K562 (cell line): ENCODE measurements around the gene MMRN2. TPM values are rescaled to one million over a fixed set of nuclear protein-coding genes. Genes with fewer than 3 reads are reported as not detected.

Experiments
- ATAC-seq: fragments of 200-7000 bp; cut with Tn5 transposase; 3 replicates; pipeline ENCODE4 v1.9.1; 2020; ENCODE audit warnings: moderate library complexity
- BruUV-seq: library from RNA; stranded (reverse); fragments of 400-500 nt; replicated peaks from 2 replicates; lab custom pipeline; 2021; lab: Mats Ljungman, UMichigan
- CTCF ChIA-PET: fragments of 300-600 bp; formaldehyde crosslinking; extraction: SDS; loops from one replicate; lab custom pipeline; 2021; ENCODE audit warnings: low intra/inter-chr PET ratio; lab: Yijun Ruan, JAX
- POLR2A ChIA-PET: fragments of 300-600, 350-650 bp; sonication (Branson Sonifier 250); formaldehyde crosslinking; extraction: SDS; loops from one replicate; lab custom pipeline; 2021; ENCODE audit warnings: antibody characterized with exemption, inconsistent platforms; lab: Yijun Ruan, JAX
- DNase-seq, 4 experiments: peaks; one replicate each; pipeline versions ENCODE4 v3.0.0 to v3.0.0-alpha.2; 2011 to 2018; ENCODE audit warnings: low spot score in 3 of 4, mixed read lengths in 3 of 4; ENCODE audit errors: extremely low read depth in 1 of 4
- FAIRE-seq: peaks from 2 replicates; lab custom pipeline; 2011; peaks lifted over from hg19 to GRCh38; lab: Jason Lieb, UNC
- H2AFZ ChIP-seq: 2 replicates; pipeline ENCODE4 v1.6.0; 2011; ENCODE audit warnings: low read depth, low read length, control low read depth, inconsistent platforms
- H3K27ac ChIP-seq: fragments of 200-600 bp; 3 replicates; pipeline ENCODE4 v1.8.0; 2011; ENCODE audit warnings: low read depth, mild to moderate bottlenecking, control low read depth, inconsistent platforms, low read length, moderate library complexity, mixed read lengths; ENCODE audit errors: extremely low read depth
- H3K27me3 ChIP-seq, 2 experiments: fragments of 300-600 bp in 1 of 2; 2 replicates in 1 of 2; 3 replicates in 1 of 2; pipeline versions ENCODE4 v1.6.0 to v1.8.0; 2011; ENCODE audit warnings: inconsistent platforms in 2 of 2, low read length in 2 of 2, mild to moderate bottlenecking in 1 of 2, mixed read lengths in 1 of 2, moderate library complexity in 1 of 2; ENCODE audit not compliant: control insufficient read depth in 2 of 2, insufficient read depth in 2 of 2
- H3K36me3 ChIP-seq: fragments of 300-600 bp; 3 replicates; pipeline ENCODE4 v1.8.0; 2011; ENCODE audit warnings: mild to moderate bottlenecking, low read length, inconsistent platforms; ENCODE audit not compliant: control insufficient read depth, insufficient read depth
- H3K4me1 ChIP-seq, 2 experiments: fragments of 200-600 bp in 1 of 2; replicated peaks in 1 of 2; 2 replicates in 1 of 2; 3 replicates in 1 of 2; pipeline versions ENCODE4 v1.5.1 to v1.8.0; 2011; ENCODE audit warnings: inconsistent platforms in 2 of 2, low read length in 2 of 2, mild to moderate bottlenecking in 1 of 2, mixed read lengths in 1 of 2, moderate library complexity in 1 of 2; ENCODE audit not compliant: control insufficient read depth in 2 of 2, insufficient read depth in 2 of 2
- H3K4me2 ChIP-seq: 2 replicates; pipeline ENCODE4 v1.6.1; 2011; ENCODE audit warnings: low read length, control low read depth, inconsistent platforms, mixed read lengths; ENCODE audit not compliant: insufficient read depth
- H3K4me3 ChIP-seq: fragments of 200-600 bp; sonication (generic), shearing (Covaris generic); 2 replicates; pipeline ENCODE4 v1.5.1; 2016; ENCODE audit warnings: control low read depth, inconsistent platforms
- H3K79me2 ChIP-seq: fragments of 200-600 bp; 3 replicates; pipeline ENCODE4 v1.8.0; 2011; ENCODE audit warnings: low read length, inconsistent platforms; ENCODE audit not compliant: control insufficient read depth, insufficient read depth
- H3K9ac ChIP-seq, 2 experiments: 2 replicates each; pipeline versions ENCODE4 v1.6.0 to v1.6.1; 2011; ENCODE audit warnings: low read depth in 2 of 2, low read length in 2 of 2, control low read depth in 1 of 2, inconsistent platforms in 1 of 2, mild to moderate bottlenecking in 1 of 2, mixed read lengths in 1 of 2; ENCODE audit not compliant: insufficient read depth in 1 of 2
- H3K9me1 ChIP-seq: one replicate; pipeline ENCODE4 v1.6.0; 2011; ENCODE audit warnings: inconsistent platforms, mild to moderate bottlenecking, low read length, moderate library complexity; ENCODE audit not compliant: control insufficient read depth, insufficient read depth
- H3K9me3 ChIP-seq: replicated peaks from 2 replicates; pipeline ENCODE4 v1.5.1; 2011; ENCODE audit warnings: low read depth, low read length, inconsistent platforms; ENCODE audit not compliant: control insufficient read depth, insufficient read depth
- H4K20me1 ChIP-seq: replicated peaks from 2 replicates; pipeline ENCODE4 v1.6.1; 2011; ENCODE audit warnings: low read length, inconsistent platforms, mixed read lengths; ENCODE audit not compliant: control insufficient read depth, insufficient read depth
- ARID1B ChIP-seq: fragments of 450-650 bp; IDR thresholded peaks from 2 replicates; pipeline ENCODE4 v1.6.1; 2016; ENCODE audit warnings: antibody characterized with exemption, mild to moderate bottlenecking, inconsistent platforms
- CAMTA2 ChIP-seq: fragments of 250-450 bp; sonication (Bioruptor Pico); conservative IDR thresholded peaks from 2 replicates; pipeline ENCODE4 v1.5.1; 2022
- CBFA2T3 ChIP-seq: fragments of 450-650 bp; IDR thresholded peaks from 2 replicates; pipeline ENCODE4 v1.6.1; 2017
- EP400 ChIP-seq: fragments of 450-650 bp; IDR thresholded peaks from 2 replicates; pipeline ENCODE4 v1.6.1; 2017; ENCODE audit warnings: antibody characterized with exemption, mild to moderate bottlenecking, moderate library complexity
- GTF2E2 ChIP-seq: fragments of 200-800 bp; sonication (Bioruptor generic); IDR thresholded peaks from 2 replicates; pipeline ENCODE4 v1.6.1; 2016; ENCODE audit warnings: missing genetic modification characterization, missing compliant biosample characterization
- HNRNPH1 ChIP-seq: fragments of 200-400 bp; formaldehyde crosslinking; optimal IDR thresholded peaks from 2 replicates; pipeline ENCODE3; 2017; ENCODE audit warnings: low read depth, mild to moderate bottlenecking, low read length, moderate library complexity
- MCM7 ChIP-seq, 2 experiments: fragments of 450-650 bp; IDR thresholded peaks; 2 replicates each; pipeline ENCODE4 v1.6.1; 2016 to 2018
- NFRKB ChIP-seq: fragments of 450-650 bp; IDR thresholded peaks from 2 replicates; pipeline ENCODE4 v1.6.1; 2016; ENCODE audit warnings: low read depth
- PHF20 ChIP-seq: fragments of 450-650 bp; IDR thresholded peaks from 2 replicates; pipeline ENCODE4 v1.6.1; 2018; ENCODE audit not compliant: partially characterized antibody
- PTBP1 ChIP-seq: fragments of 200-400 bp; formaldehyde crosslinking; IDR thresholded peaks from 2 replicates; pipeline ENCODE4 v1.6.1; 2017; ENCODE audit warnings: low read depth, low read length
- RBM17 ChIP-seq: fragments of 200-400 bp; formaldehyde crosslinking; IDR thresholded peaks from 2 replicates; pipeline ENCODE4 v1.6.1; 2017; ENCODE audit warnings: low read depth, mild to moderate bottlenecking, low read length, borderline replicate concordance
- SPI1 ChIP-seq: IDR thresholded peaks from 2 replicates; pipeline ENCODE4 v1.6.1; 2011; ENCODE audit warnings: low read depth, low read length, control low read depth, borderline replicate concordance
- XRCC3 ChIP-seq: fragments of 450-650 bp; IDR thresholded peaks from 2 replicates; pipeline ENCODE4 v1.6.1; 2017; ENCODE audit warnings: mild to moderate bottlenecking, moderate library complexity
- ZNF175 ChIP-seq: fragments of 200-800 bp; sonication (Bioruptor generic); IDR thresholded peaks from 2 replicates; pipeline ENCODE4 v1.6.1; 2016; ENCODE audit warnings: low read depth, mild to moderate bottlenecking, missing genetic modification characterization, missing compliant biosample characterization
- WGBS: fragments of 100-300 bp; shearing (Covaris generic); methylation state at CpG from one replicate; pipeline ENCODE4 v1.1.6; 2016; ENCODE audit warnings: low coverage, mixed read lengths; ENCODE audit not compliant: insufficient coverage; ENCODE audit errors: missing lambda C conversion rate; 5-methylcytosine and 5-hydroxymethylcytosine counted together
- in situ Hi-C: fragments of 300-500 bp; cut with MboI; formaldehyde crosslinking; loops from 4 replicates; pipeline ENCODE4 v1.15.0; 2018; ENCODE audit warnings: inconsistent platforms, mixed read lengths
- intact Hi-C: fragments of 100-400 bp; cut with micrococcal nuclease; formaldehyde crosslinking; loops from 2 replicates; pipeline ENCODE4 v1.14.2; 2022
- polyA plus RNA-seq, 8 experiments: library from polyadenylated mRNA; depleted of rRNA in 4 of 8; stranded (reverse) in 5 of 8; unstranded in 3 of 8; fragments of >200 nt; fragmentation: Nextera tagmentation in 2 of 8; fragmentation: Illumina TruSeq in 1 of 8; extraction: Ambion mirVana in 2 of 8; extraction: Trizol in 1 of 8; gene quantifications; 2 replicates each; pipeline versions ENCODE4 v1.2.1 to v1.2.3, GENCODE V29; 2011 to 2014; ENCODE audit warnings: inconsistent platforms in 1 of 8, missing spikeins in 1 of 8
- total RNA-seq, 7 experiments: library from RNA; depleted of rRNA in 6 of 7; stranded (reverse); fragments of >200 nt in 6 of 7; fragmentation: Illumina TruSeq in 2 of 7; extraction: Trizol in 2 of 7; gene quantifications; 2 replicates each; pipeline versions ENCODE4 v1.2.1 to v1.2.3, GENCODE V29; 2011 to 2021; ENCODE audit warnings: low replicate concordance in 1 of 7
- TF ChIP-seq, protein P1 (sequence below): fragments of 450-650 bp; IDR thresholded peaks from 2 replicates; pipeline ENCODE4 v1.7.1; 2018; ENCODE audit warnings: mild to moderate bottlenecking, low read depth; ENCODE audit not compliant: partially characterized antibody
- TF ChIP-seq, protein P2 (sequence below), 2 experiments: fragments of 450-650 bp; IDR thresholded peaks; 2 replicates each; pipeline ENCODE4 v1.6.1; 2016
- TF ChIP-seq, protein P3 (sequence below): fragments of 450-650 bp; IDR thresholded peaks from 2 replicates; pipeline ENCODE4 v1.6.1; 2017; ENCODE audit warnings: antibody characterized with exemption, mild to moderate bottlenecking

MMRN2 gene
- total and polyA plus RNA-seq, 9 of the 15 experiments (the other 6 are each of a cell fraction or from before 2014, with no cell fraction given): 0.07 to 2.0 (median 1.2) TPM

DNA sequence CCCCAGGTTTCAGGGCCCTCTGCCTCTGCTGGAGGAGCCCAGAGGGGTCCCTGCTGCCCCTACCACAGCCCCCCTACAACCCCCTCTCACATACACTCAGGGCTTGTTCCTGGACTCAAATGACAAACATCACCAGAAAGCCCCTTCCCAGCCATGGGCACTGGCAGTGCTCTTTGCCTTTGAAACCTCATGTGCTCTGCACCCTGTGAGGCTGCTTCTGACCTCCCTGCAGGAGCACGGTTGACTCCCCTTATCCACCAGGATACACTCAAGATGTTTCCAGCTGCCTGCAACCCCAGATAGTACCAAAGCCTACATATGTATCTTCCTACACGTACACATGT, 7.4 kb upstream of the MMRN2 start:
- POLR2A ChIA-PET: no interaction called here
- no peaks in the 10 kb centered on the region for H4K20me1 ChIP-seq
- intact Hi-C loops: no loop called here
- TF ChIP-seq NFRKB (no peak), MCM7 (IDR thresholded peaks at IDR 0.05) (no peak), ZNF175 (CRISPR knock-in tag) (no peak), PTBP1 (no peak), CAMTA2 (CRISPR knock-in tag) (no peak), RBM17 (no peak), SPI1 (no peak), EP400 (no peak), ARID1B (no peak), HNRNPH1 (no peak), PHF20 (no peak), XRCC3 (no peak), GTF2E2 (no peak), CBFA2T3 (no peak)
- TF ChIP-seq, protein P1, sequence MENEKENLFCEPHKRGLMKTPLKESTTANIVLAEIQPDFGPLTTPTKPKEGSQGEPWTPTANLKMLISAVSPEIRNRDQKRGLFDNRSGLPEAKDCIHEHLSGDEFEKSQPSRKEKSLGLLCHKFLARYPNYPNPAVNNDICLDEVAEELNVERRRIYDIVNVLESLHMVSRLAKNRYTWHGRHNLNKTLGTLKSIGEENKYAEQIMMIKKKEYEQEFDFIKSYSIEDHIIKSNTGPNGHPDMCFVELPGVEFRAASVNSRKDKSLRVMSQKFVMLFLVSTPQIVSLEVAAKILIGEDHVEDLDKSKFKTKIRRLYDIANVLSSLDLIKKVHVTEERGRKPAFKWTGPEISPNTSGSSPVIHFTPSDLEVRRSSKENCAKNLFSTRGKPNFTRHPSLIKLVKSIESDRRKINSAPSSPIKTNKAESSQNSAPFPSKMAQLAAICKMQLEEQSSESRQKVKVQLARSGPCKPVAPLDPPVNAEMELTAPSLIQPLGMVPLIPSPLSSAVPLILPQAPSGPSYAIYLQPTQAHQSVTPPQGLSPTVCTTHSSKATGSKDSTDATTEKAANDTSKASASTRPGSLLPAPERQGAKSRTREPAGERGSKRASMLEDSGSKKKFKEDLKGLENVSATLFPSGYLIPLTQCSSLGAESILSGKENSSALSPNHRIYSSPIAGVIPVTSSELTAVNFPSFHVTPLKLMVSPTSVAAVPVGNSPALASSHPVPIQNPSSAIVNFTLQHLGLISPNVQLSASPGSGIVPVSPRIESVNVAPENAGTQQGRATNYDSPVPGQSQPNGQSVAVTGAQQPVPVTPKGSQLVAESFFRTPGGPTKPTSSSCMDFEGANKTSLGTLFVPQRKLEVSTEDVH: no peak
- TF ChIP-seq, protein P2, sequence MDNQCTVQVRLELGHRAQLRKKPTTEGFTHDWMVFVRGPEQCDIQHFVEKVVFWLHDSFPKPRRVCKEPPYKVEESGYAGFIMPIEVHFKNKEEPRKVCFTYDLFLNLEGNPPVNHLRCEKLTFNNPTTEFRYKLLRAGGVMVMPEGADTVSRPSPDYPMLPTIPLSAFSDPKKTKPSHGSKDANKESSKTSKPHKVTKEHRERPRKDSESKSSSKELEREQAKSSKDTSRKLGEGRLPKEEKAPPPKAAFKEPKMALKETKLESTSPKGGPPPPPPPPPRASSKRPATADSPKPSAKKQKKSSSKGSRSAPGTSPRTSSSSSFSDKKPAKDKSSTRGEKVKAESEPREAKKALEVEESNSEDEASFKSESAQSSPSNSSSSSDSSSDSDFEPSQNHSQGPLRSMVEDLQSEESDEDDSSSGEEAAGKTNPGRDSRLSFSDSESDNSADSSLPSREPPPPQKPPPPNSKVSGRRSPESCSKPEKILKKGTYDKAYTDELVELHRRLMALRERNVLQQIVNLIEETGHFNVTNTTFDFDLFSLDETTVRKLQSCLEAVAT (IDR thresholded peaks at IDR 0.05): no peak
- TF ChIP-seq, protein P3, sequence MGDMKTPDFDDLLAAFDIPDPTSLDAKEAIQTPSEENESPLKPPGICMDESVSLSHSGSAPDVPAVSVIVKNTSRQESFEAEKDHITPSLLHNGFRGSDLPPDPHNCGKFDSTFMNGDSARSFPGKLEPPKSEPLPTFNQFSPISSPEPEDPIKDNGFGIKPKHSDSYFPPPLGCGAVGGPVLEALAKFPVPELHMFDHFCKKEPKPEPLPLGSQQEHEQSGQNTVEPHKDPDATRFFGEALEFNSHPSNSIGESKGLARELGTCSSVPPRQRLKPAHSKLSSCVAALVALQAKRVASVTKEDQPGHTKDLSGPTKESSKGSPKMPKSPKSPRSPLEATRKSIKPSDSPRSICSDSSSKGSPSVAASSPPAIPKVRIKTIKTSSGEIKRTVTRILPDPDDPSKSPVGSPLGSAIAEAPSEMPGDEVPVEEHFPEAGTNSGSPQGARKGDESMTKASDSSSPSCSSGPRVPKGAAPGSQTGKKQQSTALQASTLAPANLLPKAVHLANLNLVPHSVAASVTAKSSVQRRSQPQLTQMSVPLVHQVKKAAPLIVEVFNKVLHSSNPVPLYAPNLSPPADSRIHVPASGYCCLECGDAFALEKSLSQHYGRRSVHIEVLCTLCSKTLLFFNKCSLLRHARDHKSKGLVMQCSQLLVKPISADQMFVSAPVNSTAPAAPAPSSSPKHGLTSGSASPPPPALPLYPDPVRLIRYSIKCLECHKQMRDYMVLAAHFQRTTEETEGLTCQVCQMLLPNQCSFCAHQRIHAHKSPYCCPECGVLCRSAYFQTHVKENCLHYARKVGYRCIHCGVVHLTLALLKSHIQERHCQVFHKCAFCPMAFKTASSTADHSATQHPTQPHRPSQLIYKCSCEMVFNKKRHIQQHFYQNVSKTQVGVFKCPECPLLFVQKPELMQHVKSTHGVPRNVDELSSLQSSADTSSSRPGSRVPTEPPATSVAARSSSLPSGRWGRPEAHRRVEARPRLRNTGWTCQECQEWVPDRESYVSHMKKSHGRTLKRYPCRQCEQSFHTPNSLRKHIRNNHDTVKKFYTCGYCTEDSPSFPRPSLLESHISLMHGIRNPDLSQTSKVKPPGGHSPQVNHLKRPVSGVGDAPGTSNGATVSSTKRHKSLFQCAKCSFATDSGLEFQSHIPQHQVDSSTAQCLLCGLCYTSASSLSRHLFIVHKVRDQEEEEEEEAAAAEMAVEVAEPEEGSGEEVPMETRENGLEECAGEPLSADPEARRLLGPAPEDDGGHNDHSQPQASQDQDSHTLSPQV: no peak

More for the DNA sequence above, 7.4 kb upstream of the MMRN2 start:
- Histone ChIP-seq H3K27me3 (no peaks in the 10 kb centered on the region), H3K9ac (no peak overlapping the region), H3K4me1 (peaks cover 20 to 54% of the 10 kb centered on the region in 2 experiments; a peak in 4 of 5 replicates), H3K4me3 (no peak overlapping the region), H3K9me1 (no peaks in the 10 kb centered on the region), H2AFZ (no peak overlapping the region), H3K27ac (no peak overlapping the region), H3K4me2 (no peak overlapping the region), H3K79me2 (peaks cover 7% of the 10 kb centered on the region; the same call in 2 of the 3 replicates), H3K9me3 (no peaks in the 10 kb centered on the region), H3K36me3 (peaks cover 4% of the 10 kb centered on the region; the same call in 1 of the 3 replicates)
- CTCF ChIA-PET: interaction anchor here (0.6 kb wide), 1 partner anchor 23 kb away, joined by 3 read pairs; no protein-coding TSS in a partner anchor
- BruUV-seq: no TSS peak
- ATAC-seq (no peak), FAIRE-seq (no peak), DNase-seq (no peak)
- 65% methylated on average over 2 of the region's 2 CpGs for WGBS
- in situ Hi-C loops: no loop called here
